Retinal pigment epithelial cell (primary cell): ENCODE measurements around the gene CDADC1.

Experiments used
- DNase-seq: peaks from one replicate; pipeline ENCODE4 v3.0.0-alpha.2; 2010; ENCODE audit warnings: low read depth
- H3K4me3 ChIP-seq: 2 replicates; pipeline ENCODE4 v1.5.1; 2011; ENCODE audit warnings: mild to moderate bottlenecking, low read length, control low read depth, moderate library complexity
- TF ChIP-seq, protein P1 (sequence below): conservative IDR thresholded peaks from 2 replicates; pipeline ENCODE4 v1.5.1; 2011; ENCODE audit warnings: low read depth, low read length, control low read depth, inconsistent platforms

CDADC1 gene

DNA sequence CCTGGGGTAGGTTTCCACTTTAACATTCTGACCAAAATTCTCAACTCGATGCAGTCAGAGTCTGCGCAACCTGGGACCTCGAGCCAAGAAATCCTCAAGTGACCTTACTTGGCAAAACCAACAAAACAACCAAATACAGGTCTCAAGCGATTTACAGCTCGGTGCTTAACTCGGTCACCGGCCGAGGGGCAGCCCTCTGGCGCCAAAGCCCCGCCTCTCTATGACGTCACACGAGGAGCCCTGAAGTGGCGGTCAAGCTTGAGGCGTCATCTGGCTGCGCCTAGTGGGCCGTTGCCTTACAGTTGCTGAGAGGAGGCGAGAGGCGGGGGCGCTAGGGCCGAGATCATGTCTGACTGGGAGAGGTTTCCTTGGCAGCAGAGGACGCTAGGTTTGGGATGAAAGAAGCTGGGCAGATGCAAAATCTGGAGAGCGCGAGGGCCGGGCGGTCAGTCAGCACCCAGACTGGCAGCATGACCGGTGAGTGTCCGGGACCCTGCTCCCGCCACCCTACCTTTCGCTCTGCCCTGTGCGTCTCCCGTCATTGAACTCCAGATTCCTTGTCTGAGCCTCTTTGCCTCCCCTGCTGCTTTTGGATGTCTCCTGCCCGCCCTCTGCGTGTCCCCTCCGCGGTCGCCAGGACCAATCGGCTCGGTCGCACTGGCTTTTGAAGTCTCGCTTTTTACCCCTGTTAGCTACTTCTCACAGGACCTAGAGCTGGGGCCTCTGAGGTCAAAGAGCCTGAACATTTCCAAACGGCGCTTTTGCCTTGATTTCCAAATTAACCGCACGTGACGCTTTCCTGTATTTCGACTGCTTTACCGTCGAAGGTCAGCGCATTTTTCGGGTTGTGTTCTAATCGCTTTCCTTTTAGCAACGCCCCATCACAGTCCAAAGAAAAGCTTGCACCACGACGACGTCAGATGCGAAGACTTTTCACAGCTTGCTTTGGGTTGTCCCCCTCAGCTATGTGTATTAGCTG, at the start of gene CDADC1:
TSS of gene CDADC1 (plus strand) at position 283 of the 979 bp plus-strand sequence. CDS start at position 396, 113 bp downstream.
- DNase-seq = peak; percentile 83
- H3K4me3 ChIP-seq = peak within 1 kb of the TSS; percentile 99
- TF ChIP-seq, protein P1, sequence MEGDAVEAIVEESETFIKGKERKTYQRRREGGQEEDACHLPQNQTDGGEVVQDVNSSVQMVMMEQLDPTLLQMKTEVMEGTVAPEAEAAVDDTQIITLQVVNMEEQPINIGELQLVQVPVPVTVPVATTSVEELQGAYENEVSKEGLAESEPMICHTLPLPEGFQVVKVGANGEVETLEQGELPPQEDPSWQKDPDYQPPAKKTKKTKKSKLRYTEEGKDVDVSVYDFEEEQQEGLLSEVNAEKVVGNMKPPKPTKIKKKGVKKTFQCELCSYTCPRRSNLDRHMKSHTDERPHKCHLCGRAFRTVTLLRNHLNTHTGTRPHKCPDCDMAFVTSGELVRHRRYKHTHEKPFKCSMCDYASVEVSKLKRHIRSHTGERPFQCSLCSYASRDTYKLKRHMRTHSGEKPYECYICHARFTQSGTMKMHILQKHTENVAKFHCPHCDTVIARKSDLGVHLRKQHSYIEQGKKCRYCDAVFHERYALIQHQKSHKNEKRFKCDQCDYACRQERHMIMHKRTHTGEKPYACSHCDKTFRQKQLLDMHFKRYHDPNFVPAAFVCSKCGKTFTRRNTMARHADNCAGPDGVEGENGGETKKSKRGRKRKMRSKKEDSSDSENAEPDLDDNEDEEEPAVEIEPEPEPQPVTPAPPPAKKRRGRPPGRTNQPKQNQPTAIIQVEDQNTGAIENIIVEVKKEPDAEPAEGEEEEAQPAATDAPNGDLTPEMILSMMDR = no peak

DNA sequence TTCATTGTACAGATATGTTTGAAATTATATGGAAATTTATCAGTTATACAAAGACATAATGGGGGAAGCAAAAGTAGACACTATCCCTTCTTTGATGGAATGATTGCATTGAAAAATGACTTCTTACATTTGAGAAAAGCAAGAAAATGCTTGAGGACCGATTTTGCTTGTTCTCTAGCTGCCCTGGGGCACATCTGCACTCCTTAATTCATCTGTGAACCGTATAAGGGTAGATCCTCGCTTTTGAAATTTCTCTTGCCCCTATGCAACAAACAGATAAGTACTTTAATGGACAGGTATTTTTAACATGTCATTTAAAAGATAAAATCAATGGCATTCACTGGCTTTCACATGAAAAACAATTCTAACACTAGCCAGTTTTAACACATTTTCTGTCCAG, 41.1 kb upstream of the CDADC1 start:
- H3K4me3 ChIP-seq = no peak overlapping the region
- DNase-seq = no peak

DNA sequence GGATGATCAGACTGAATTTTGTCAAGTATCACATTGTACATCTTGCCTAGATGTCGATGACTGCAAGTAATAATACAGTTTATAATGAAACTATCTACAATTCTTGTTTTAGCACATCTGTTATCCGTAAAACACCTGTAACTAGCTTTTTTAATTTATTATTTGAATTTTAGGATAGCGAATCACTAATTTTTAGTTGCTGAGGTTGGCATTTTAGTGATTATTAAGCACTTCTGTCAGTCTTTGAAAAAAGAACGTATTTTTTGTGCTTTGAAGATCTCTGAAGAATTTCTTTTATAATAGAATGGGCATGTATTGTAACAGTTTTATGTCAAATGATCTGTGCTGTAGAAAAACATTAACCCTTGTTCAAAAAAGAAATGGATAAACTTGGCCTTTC, 39.1 kb upstream of the CDADC1 start:
- TF ChIP-seq, protein P1 = no peak
- H3K4me3 ChIP-seq = no peak overlapping the region
- no peak for DNase-seq

More for the DNA sequence above, 41.1 kb upstream of the CDADC1 start:
- TF ChIP-seq, protein P1 = no peak

DNA sequence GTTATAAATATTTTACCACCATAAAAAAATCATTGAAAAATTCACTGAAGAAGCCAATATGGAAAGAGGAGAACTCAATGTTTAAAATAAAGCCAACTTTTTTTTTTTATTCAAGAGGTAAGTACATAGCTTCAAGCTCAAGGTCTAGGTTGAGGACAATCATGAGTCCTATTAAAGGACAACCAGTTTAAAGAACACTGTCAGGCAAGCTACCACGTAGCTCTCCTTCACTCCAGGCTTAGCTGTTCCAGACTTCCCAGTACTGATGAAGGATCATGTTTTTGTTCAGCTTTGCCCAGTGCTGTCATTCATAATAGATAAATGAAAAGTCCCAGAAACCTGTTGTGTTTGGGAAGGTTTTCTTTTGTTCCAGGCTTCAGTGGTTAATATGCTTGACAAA, 37.6 kb upstream of the CDADC1 start:
- H3K4me3 ChIP-seq = no peak overlapping the region
- no peak for DNase-seq
- TF ChIP-seq, protein P1 = no peak

DNA sequence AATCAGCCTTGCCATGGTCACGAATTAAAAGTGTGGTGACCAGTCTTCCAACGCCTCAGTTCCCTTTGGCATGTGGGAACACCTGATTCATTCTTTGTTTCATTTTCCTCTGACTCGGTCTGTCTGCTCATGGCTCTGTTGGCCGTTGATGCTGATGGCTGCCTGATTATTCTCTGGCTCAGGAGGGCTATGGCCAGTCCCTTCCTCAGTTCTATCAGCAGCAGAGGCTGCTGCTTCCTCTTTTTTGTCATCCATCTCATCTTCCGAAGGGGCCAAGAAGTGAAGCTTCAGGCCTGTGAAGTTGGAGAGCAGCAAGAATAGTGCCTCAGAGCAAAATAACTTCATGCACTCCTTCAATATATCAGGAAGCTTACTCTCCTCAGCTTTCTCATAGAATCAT, 37.1 kb upstream of the CDADC1 start:
- TF ChIP-seq, protein P1 = no peak
- DNase-seq = no peak
- no peak overlapping the region for H3K4me3 ChIP-seq

DNA sequence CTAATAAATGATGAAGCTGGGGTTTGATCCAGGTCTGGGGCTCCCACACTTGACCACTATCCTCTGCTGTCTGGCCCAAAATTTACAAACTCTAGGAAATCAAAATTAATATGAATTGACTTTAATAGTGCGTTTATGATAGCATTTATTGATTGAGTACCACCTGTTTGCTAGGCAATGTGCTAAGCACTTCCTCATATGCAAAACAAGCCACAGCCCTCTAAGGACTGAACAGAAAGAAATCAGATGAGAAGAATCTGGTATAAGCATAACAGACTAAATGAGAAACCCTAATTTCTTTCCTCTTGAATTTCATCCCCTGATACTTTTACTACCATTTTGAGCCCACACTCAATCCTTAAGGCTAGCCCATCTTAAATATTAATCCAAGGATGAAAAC, 34.2 kb upstream of the CDADC1 start:
- DNase-seq = no peak
- TF ChIP-seq, protein P1 = no peak
- no peak overlapping the region for H3K4me3 ChIP-seq
